Placental pericyte (primary cell): ENCODE data around the gene DENND4C. TPM values are rescaled to one million over a fixed set of nuclear protein-coding genes. Genes with fewer than 3 reads are reported as not detected.

Experiments
- total RNA-seq: library from RNA; depleted of rRNA; stranded (reverse); fragments of >200 nt; gene quantifications from 2 replicates; pipeline ENCODE4 v1.2.3, GENCODE V29; 2012

DENND4C gene
- 40.9 and 52.4 TPM in 2 replicates for total RNA-seq

DNA sequence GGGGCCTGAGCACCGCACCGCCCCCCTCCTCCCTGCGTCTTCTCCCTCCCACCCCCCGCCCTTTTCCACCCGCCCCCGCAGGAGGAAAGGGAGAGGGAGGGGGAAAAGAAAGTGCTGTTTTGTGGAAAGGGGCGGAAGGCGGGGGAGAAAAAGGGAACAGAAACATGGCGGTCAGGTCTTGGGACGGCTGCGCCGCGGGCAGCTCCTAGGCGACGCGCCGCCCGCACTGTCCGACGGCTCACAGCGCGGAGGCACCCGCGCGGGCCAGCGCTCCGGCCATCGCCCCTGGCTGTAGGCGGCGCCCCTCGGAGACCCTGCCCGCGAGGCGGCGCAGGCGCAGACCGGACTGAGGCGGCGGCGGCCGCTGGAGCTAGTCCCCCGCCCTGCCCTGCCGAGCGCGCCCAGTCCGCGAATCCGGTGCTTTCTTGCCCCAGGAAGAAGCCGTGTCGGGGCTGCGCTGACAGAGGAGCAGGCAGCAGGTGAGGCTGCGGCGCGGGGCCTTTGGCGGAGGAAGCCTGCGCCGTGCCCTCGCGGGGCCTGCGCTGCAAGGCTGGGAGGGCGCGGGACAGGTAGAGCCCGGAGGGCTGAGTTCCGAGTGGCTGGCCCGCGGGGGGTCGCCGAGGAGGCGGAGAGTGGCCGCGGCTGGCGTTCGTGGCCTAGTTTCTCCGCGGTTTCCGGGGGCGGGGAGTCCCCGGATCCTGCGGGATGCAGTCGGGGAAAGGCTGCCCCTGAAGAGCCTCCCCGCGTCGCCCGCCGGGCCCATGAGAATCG lies at the start of gene DENND4C:
Gene DENND4C, plus strand, starts transcription at position 339 of the 771 bp plus-strand sequence. CDS start 45,482 bp downstream, outside the sequence.

DNA sequence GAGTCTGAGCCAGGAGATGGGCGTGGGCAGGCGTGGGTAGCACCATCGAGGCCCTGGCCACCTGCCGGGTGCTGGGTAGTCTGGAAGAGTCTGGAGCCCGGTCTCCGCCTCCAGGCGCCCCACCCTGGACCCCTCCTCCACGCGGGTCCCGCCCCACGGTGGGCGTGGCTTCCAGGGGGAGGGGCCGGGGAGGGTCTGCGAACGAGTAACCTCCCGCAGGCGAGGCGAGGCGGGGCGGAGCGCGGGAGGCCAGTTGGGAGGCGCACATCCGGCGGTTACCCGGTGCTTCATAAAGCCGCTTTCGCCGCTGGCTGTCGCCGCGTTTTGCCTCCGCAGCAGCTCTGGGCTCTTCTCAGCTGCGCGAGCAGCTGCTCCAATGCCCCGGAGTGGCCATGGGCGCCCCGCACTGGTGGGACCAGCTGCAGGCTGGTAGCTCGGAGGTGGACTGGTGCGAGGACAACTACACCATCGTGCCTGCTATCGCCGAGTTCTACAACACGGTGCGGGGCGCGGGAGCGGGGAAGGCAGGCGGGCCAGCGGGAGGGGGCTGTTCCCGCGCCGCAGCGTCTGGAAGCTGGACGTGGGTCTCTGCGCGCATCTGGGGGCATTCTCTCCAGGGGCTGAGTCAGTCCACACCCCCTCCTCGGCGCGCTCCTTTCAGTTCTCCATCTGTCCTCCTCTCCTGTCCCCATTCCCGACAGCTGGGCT lies 178.4 kb downstream of the DENND4C start, which contains the start of gene ACER2:
Gene ACER2, plus strand, starts transcription at position 317 of the 708 bp plus-strand sequence. Its CDS starts 76 bp downstream, at position 393.

Other genes with a start within 250 kb of the DENND4C start
- not detected in 2 replicates for gene SAXO1, start 197.5 kb upstream of the DENND4C start, total RNA-seq
- 43.1 and 47.9 TPM in 2 replicates for gene RRAGA, start 181.3 kb upstream of the DENND4C start, total RNA-seq
- 10.7 and 26.2 TPM in 2 replicates for gene HAUS6, start 127.8 kb upstream of the DENND4C start, total RNA-seq
- 48.0 and 513 TPM in 2 replicates for gene PLIN2, start 103.2 kb upstream of the DENND4C start, total RNA-seq
- gene RPS6, start 149.5 kb downstream of the DENND4C start, total RNA-seq = 753 and 1,250 TPM in 2 replicates
- gene ACER2, start 178.3 kb downstream of the DENND4C start, total RNA-seq = 3.3 TPM in 2 replicates